GM18502 (cell line): ENCODE measurements around the gene SEMA4D.
"Not testable (repeated sequence)": the region's sequence is repeated elsewhere in the genome, so short reads cannot be mapped to it uniquely, and the experiment has no call there.

ENCODE experiments used
- ATAC-seq: cut with Tn5 transposase; IDR thresholded peaks from one replicate; pipeline ENCODE4 v1.9.1; 2021; ENCODE audit warnings: mild to moderate bottlenecking; ENCODE audit not compliant: unreplicated experiment, poor library complexity

Gene SEMA4D

DNA sequence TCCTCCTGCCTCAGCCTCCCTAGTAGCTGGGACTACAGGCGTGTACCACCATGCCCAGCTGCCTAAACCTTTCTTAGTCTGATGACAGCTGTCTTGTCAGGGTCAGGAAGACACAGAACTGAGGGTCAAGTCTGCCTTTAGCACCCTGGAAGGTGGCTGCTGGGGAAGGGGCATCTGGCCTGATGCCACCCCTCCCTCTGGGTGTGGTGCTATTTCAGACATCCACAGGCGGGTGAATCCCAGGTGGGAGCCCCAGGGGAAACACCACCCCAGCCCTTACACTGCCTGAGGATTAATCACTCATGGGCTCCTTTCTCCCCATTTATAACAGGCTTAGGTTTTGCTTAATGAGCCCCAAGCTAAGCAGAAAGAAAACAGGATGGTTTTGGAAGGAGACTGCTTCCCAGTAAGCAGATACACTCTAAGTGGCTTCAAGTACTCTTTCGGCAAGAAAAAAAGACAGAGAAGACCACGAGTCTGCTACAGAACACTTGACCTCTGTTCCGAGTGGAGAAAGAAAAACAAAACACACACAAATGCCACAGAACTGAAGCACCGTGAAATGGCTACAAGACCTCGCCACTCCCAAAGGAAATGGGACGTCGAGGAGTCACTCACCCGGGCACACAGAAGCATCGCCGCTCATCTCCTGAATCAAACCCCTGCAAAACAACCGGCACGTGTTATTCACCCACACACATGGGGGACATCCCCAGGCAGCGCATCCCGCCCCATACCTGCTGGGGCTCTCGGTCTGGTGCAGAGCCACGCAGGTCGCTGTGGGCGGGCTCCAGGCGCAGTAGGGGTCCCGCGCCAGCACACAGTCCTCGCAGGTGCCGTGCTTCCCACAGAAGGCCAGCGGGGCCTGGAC, 117.2 kb downstream of the SEMA4D start:
- no peak for ATAC-seq

DNA sequence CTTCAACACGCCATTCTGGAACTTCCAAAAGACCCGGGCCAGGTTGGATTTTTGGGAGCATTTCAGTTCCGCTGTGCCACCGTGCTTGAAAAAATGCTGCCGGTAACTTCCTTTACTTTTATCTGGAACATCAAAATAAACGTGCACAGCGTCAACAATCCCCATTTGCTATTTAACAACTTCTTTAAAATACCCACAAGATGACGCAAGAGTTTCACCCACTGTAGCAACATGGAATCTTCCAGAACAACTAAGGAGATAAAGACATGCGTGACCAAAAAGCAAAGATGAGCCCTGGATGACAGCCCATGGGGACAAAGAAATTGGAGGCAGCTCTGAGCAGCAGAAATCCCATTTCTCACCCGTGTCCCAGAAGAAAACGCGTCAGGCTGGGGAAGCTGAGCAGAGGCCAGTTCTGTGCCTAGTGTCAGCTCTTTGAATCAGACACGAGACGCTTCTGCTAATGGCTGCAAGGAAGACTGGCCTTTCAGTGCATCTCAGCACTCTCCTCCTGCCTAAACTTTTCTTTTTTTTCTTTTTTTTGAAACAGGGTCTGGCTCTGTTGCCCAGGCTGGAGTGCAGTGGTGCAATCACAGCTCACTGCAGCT, 118.3 kb downstream of the SEMA4D start:
- no peak for ATAC-seq

DNA sequence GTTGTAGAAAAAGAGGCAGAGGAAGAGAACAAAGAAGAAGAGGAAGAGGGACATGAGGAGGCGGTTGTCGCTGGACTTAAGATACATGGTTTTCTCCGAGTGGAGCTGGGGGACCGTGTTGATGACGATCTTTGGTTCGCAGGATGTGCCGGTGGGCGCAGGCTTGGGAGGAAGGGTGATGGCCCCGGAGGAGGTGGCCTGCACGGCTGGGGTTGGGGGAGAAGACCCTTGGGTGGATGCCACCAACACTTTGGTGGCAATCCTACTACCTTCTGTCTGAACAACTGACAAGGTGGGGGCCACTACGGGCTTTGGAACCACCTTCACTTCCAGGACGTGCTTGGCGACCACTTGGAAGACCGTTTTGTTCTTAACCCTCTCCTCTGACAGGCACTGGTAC, 118.9 kb downstream of the SEMA4D start:
- no peak for ATAC-seq

DNA sequence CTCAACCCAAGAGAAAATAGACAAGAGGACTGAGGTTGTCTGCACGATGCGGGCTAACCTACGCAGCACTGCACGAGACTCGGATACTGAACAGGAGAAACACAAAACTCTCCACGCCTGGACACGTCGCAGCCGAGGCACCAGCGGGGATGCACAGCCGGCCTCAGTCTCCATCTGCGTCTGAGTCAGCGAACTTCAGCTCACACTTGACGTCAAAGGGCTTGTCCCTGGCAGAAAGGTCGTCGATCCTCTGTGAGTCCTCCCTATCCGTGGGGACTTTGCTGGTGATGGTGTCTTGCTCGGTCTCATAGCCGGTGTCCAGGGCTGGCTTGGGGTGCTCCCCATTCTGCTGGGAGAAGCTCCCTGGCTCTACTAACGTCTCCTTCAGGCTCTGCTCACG, 119.4 kb downstream of the SEMA4D start:
- ATAC-seq: no peak

DNA sequence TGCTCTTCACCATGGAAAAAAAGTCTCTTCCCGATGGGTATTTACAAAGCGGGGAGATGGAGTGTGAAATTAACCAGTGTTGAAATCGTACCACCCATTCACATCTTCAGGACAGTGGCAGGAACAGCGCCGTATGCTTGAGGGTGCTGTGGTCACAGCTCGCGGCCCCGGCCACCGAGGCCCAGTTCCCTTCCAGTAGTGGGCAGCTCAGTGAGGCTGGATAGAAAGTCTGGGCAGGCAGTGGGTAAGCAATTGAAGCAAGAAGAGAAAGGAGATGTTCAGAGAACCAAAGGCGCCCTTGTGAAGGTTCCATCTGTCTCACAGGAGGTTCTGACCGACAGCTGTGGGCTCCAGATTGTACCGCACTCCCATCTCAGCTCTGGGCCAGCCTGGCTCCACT, 120.5 kb downstream of the SEMA4D start:
- ATAC-seq: no peak

DNA sequence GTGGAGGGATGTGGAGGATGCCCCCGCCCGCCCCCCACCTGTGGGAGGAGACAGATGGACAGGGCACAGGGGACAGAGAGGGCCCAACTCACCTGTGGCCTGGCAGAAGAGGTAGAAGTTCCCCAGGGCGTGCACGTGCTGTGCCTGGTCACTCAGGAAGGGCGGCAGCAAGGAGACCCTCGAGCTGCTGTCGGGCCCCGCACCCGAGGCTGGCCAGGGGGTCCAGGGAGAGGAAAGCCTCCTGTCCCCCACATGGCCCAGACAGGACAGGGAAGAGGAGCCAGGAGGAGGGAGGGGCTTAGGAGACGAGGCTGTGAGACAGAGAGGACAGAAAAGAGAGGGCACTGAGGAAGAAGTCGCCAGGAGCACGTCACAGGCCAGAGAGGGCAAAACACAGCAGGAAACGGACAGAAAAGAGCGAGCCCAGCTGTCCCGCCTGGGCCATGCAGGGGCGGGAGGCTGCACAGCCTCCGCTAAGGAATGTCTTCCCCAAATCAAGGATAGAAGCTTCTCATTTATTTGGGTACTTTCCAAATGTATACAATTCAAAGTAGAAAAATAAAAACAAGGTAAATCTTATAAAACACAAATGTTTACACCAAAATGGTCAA, 121.1 kb downstream of the SEMA4D start:
- no peak for ATAC-seq

DNA sequence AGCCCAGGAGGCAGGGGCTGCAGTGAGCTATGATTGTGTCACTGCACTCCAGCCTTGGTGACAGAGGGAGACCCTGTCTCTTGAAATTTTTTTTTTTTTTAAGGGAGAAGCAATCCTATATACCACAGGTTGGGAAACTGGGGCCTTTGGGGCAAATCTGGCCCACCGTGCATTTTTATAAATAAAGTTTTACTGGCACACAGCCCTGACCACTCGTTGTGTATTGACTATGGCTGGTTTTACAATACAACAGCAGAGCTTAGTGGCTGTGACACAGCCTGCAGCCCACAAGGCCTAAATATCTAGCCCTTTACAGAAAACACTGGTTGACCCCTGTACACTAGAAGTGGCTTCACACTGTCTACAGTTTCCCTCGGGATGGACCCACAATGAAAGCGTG, 121.6 kb downstream of the SEMA4D start:
- no peak for ATAC-seq

DNA sequence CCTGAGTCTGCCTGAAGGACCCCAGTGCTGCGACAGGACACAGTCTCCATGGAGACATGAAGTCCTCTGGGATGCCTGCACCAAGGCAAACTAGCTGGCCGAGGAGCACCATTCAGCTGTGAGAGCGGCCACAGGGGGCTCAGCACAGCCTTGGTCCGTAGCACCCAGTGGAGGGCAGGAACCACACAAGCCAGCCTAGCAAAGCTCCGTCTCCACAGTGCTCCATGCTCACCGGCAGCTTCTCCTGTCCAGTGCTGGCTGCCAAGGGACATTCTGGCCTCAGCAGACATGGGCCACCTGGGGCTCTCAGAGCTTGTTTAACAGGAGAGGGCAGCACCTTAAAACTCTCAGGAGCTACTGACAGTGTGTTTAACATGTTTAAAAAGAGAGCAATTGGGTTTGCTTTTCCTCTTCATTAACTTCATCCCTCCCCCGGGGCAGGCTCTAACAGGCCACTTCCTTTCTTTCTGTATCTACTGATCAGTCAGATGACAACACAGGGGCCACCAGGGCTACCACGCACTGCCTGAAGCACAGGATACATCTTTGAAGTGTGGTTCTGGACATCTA, 122.6 kb downstream of the SEMA4D start:
- ATAC-seq: peak; percentile 80

DNA sequence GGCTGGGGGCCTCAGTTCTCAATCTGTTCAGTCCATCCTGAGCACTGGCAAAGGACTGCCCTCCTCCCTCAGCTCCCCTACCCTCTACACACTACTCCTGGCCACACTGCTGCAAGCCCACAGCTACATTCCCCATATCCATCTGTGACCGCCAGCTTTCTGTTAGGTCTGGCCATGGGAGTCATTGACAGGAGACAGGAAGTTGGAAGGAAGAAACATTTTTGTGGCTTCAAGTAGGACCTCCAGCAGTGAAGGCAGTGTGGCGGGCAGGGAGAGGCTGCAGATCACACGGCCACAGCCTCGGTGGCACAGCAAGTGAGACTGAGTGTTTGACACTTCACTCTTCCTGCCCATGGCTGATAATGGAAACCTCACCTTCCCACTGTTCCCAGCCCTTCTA, 123.7 kb downstream of the SEMA4D start:
- no peak for ATAC-seq

DNA sequence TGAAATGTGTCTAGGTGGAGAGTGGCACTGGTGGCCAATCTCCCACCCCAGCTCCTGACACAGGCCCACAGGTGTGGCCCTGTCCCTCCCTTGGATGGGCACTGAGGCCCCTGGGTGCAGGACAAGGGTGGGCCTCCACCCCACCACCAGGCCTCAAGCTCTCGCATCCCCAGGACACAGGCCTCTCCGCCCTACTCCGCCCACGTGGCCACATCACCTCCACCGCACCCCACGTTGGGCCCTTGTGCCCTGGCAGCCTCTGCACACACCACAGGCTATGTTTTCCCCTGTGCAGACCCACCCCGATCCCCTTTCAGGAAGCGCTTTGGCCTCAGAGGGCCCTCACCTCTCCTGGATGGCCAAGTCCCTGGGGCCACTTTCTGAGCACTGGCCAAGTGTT, 124.9 kb downstream of the SEMA4D start:
- no peak for ATAC-seq

DNA sequence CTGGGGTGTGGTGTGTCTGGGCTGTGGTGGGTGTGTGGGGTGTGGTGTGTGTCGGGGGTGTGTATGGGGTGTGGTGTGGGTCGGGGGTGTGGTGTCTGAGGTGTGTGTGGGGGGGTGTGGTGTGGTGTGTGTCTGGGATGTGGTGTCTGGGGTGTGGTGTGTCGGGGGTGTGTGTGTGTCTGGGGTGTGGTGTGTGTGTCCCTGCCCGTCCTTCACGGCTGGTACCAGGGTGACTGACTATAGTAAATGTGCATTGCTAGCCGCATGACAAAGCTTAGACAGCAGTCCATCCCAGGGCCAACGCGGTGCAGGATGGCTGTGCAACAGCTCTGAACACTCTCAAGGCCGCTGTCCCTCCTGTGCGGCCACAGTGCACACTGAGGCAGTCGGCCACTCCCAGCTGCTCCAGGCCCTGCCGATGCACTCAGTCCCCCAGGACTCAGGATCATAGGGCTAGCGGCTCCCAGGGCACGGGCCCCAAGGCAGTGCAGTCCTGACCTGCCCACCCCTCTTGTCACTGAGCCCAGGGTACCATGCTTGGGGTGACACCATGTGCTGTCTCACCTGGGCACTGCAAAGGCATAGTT, 125.6 kb downstream of the SEMA4D start:
- no peak for ATAC-seq

DNA sequence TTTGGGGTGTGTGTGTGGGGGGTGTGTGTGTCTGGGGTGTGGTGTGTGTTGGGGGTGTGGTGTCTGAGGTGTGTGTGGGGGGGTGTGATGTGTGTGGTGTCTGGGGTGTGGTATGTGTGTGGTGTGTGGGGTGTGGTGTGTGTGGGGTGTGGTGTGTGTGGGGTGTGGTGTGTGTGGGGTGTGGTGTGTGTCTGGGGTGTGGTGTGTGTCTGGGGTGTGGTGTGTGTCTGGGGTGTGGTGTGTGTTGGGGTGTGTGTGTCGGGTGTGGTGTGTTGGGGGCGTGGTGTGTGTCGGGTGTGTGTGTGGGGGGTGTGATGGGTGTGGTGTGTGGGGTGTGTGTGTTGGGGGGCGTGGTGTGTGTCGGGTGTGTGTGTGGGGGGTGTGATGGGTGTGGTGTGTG, 126.1 kb downstream of the SEMA4D start:
- not testable (repeated sequence) for ATAC-seq

DNA sequence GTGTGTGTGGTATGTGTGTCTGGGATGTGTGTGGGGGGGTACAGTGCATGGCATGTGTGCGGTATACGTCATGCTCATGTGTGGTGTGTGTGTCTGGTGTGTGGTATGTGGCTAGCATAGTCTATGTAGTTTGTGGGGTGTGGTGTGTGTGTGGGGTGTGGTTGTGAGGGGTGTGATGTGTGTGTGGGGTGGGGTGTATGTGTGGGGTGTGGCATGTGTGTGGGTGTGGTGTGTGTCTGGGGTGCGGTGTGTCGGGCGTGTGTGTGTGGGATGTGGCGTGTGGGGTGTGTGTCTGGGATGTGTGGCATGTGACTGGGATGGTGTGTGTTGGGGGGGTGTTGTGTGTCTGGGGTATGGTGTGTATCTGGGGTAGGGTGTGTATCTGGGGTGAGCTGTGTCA, 127.3 kb downstream of the SEMA4D start:
- no peak for ATAC-seq

DNA sequence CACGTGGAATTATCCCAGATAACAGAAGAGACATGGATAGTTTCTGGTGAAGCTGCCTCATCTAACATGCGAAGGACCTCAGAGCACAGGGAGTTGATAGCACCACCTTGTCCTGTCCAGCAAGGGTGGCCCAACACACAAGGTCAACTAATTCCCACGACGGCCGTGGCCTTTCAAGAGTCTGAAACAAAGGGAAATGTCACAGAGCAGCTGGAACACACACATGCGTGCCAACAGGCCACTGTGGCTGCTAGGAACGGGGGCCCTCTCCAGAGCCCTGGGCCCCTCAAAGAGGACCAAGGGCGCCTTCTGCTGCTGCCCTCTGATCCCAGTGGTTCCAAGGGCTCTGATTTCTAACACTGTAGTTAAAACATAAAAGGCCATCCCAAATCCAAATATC, 128.9 kb downstream of the SEMA4D start:
- ATAC-seq: no peak

DNA sequence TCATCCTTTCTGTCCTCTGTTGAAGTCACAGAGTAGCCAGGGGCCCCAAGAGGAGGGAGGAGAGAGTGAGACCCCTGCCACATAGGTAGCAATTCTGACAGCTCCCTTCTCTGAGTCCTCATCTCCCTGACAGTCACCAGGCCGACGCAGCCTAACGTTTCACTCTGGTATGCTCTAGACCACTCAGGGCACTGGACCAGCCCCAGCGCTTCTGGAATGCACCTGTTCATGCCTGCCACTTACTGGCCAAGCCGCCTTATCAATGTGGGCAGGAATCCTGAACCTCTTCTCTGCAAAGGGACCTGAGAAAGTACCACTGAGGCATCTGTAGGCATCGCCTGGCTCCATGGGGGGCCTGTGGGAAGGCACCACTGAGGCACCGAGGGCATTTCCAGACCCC, 129.4 kb downstream of the SEMA4D start:
- no peak for ATAC-seq

DNA sequence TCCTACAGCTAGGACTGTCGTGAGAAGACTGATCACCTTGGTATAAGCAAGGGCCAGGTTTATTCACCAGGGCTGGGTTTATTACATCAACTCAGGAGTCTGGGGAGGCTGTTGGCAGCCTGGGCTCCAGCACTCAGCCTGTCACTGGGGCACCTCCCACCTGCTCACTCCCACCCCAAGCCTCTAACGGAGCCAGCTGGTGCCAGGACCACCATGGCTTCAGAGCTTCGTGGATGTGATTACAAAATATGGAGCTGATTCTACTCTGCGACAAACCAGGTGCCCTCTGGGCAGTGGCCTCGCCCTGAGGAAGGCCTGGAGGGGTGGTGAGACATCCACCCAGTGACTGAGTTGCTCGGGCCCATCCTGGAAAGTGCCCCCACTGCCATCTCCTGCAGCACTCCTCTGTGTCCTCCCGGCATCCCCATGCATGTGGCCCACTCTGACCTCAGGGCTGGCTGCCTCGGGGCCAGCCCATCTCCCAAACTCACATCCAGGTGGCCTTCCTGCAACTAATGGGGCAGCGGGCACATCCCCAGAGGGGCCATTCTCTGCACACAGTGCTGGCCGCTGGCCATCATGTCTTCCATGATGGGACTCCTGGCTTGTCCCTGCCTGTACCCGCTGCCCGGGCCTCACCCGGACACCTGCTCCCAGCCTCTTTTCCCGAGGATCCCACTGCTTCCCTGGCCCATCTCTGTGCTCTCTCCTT, 130.0 kb downstream of the SEMA4D start:
- ATAC-seq: no peak

DNA sequence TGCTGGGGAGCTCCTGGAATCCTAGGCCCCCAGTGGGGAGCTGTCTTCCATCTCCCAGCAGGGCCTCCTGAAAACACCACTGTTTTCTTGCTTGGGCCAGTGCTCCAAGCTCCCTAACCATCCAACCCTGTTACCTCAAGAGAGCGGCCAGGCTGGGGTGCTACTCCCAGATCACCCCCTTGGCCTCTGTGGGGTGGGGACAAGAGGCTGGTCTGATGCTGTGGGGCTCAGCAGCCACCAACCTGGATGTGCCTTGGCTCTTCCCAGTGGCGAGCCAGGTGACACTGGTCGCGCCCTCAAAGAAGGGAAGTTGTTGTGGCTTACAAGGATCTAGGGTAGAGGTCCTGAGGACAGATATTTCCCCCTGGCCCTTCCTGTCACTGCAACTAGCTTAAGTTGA, 130.6 kb downstream of the SEMA4D start:
- ATAC-seq: no peak

DNA sequence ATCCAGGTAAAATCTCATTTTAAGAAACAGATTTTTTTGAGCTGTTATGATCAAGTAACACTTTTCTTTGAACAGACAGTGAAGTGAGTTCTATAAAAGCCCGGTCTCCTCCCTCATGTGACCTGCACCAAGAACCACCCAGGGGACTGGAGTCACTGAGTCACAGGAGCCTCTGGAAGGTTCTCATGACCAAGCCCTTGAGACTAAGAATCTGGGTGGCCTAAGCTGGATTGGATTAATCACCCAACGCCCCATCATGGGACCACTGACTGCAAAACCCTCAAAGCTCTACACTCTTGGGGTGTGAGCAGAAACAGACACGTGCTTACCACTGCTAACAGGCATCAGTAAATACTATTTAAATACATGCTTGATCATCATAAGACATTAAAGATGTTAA, 131.2 kb downstream of the SEMA4D start:
- ATAC-seq: no peak

DNA sequence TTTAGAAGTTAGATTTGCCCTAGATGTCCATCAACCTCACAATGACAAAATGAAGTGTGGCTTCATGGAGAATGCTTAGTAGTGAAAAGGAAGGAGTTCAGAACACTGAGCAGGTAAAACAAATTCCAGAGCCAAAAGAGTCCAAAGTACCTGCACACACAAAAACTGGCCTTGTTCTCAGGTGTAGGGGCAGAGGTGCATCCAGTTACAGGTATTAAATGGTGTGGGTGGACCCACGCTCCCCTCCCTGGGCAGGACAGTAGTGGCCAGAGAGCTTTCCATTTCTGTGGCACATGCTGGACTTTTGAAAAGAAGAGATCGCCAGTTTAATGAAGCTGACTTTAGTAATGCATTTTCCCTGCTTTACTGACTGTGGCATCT, 132.4 kb downstream of the SEMA4D start:
- ATAC-seq: no peak
